Naive B cell (primary cell): ENCODE measurements around the gene RECQL. TPM values are rescaled to one million over a fixed set of nuclear protein-coding genes. Genes with fewer than 3 reads are reported as not detected.
A peak's percentile ranks its signal among the peaks of the same experiment; 100 is the strongest.

Source experiments
- ATAC-seq, 2 donors: fragments of 150-1000 bp; cut with Tn5 transposase; 2 replicates each; pipeline ENCODE4 v1.10.0; 2021; ENCODE audit warnings: low read depth in 2 of 2, mild to moderate bottlenecking in 2 of 2, moderate library complexity in 2 of 2
- DNase-seq: peaks from one replicate; pipeline ENCODE4 v3.0.0; 2022
- H3K27ac Mint-ChIP-seq, 6 donors: one replicate each; pipeline ENCODE4 v1.8.0; 2020 to 2022; ENCODE audit warnings: mild to moderate bottlenecking in 6 of 6, mixed read lengths in 6 of 6, moderate library complexity in 5 of 6, inconsistent platforms in 2 of 6
- H3K27me3 Mint-ChIP-seq, 3 donors: one replicate each; pipeline ENCODE4 v1.8.0; 2021 to 2022; ENCODE audit warnings: mixed read lengths in 3 of 3, mild to moderate bottlenecking in 1 of 3
- H3K36me3 Mint-ChIP-seq, 2 donors: one replicate each; pipeline ENCODE4 v1.8.0; 2020 to 2022; ENCODE audit warnings: mixed read lengths in 2 of 2, inconsistent platforms in 1 of 2, mild to moderate bottlenecking in 1 of 2
- H3K4me1 Mint-ChIP-seq, 3 donors: one replicate each; pipeline ENCODE4 v1.8.0; 2020 to 2022; ENCODE audit warnings: mixed read lengths in 3 of 3, inconsistent platforms in 1 of 3, mild to moderate bottlenecking in 1 of 3, moderate library complexity in 1 of 3
- H3K4me3 Mint-ChIP-seq, 8 donors: one replicate each; pipeline ENCODE4 v1.8.0; 2020 to 2022; ENCODE audit warnings: mild to moderate bottlenecking in 8 of 8, mixed read lengths in 8 of 8, moderate library complexity in 8 of 8, inconsistent platforms in 2 of 8
- H3K9me3 Mint-ChIP-seq, 7 donors: one replicate each; pipeline ENCODE4 v1.8.0; 2020 to 2022; ENCODE audit warnings: mixed read lengths in 7 of 7, mild to moderate bottlenecking in 5 of 7, inconsistent platforms in 2 of 7, moderate library complexity in 1 of 7
- polyA plus RNA-seq, 6 donors: library from polyadenylated mRNA; unstranded; fragments of 300-500 nt; fragmentation: Illumina TruSeq; gene quantifications; one replicate each; pipeline ENCODE4 v1.2.3, GENCODE V29; 2021; ENCODE audit warnings: low read depth in 6 of 6

RECQL gene
- polyA plus RNA-seq, 6 donors from 2014 or later: 25.0 to 77.3 (median 60.6) TPM

- no peak for ATAC-seq
- Mint-ChIP-seq H3K4me3 (peak overlapping the region; percentile 76 to 92 (median 86)), H3K9me3 (peaks cover 0 to 10% (median 3%) of the 10 kb centered on the region in 7 donors), H3K27me3 (peaks cover 29 to 36% (median 30%) of the 10 kb centered on the region in 3 donors), H3K4me1 (peaks cover 0 to 10% (median 4%) of the 10 kb centered on the region in 3 donors), H3K27ac (no peak overlapping the region), H3K36me3 (no peaks in the 10 kb centered on the region)
- DNase-seq: no peak
Observed at GRCh38 chr12:21526721-21527345, 25.4 kb upstream of the RECQL start.

GRCh38 chr12:21526053-21526452, 24.6 kb upstream of the RECQL start, which contains the start of gene SPX:
Gene SPX (plus strand): TSS chr12:21526296. CDS start chr12:21526473, 177 bp downstream.
- Mint-ChIP-seq H3K36me3 (no peaks in the 10 kb centered on the region), H3K4me3 (peak within 1 kb of the TSS; percentile 76 to 92 (median 86)), H3K27ac (peak within 1 kb of the TSS in 1 of 6 donors; percentile 11), H3K4me1 (peaks cover 0 to 10% (median 4%) of the 10 kb centered on the region in 3 donors), H3K9me3 (peaks cover 0 to 10% (median 3%) of the 10 kb centered on the region in 7 donors), H3K27me3 (peaks cover 22 to 29% (median 25%) of the 10 kb centered on the region in 3 donors)
- ATAC-seq (no peak), DNase-seq (no peak)

- Mint-ChIP-seq H3K9me3 (peaks cover 0 to 10% (median 3%) of the 10 kb centered on the region in 7 donors), H3K4me3 (no peak overlapping the region), H3K27ac (no peak overlapping the region), H3K4me1 (peaks cover 0 to 5% (median 4%) of the 10 kb centered on the region in 3 donors), H3K27me3 (peaks cover 0 to 9% (median 9%) of the 10 kb centered on the region in 3 donors), H3K36me3 (no peaks in the 10 kb centered on the region)
- no peak for ATAC-seq
- DNase-seq: no peak
Observed at GRCh38 chr12:21523148-21523547, 21.7 kb upstream of the RECQL start.

- H3K27ac Mint-ChIP-seq: no peak overlapping the region
- H3K4me1 Mint-ChIP-seq: no peaks in the 10 kb centered on the region
- H3K27me3 Mint-ChIP-seq: peaks cover 0 to 5% (median 4%) of the 10 kb centered on the region in 3 donors
- no peak for ATAC-seq
- H3K9me3 Mint-ChIP-seq: peaks cover 0 to 10% (median 3%) of the 10 kb centered on the region in 7 donors
- H3K36me3 Mint-ChIP-seq: no peaks in the 10 kb centered on the region
- H3K4me3 Mint-ChIP-seq: no peak overlapping the region
- no peak for DNase-seq
Observed at GRCh38 chr12:21521541-21521940, 20.1 kb upstream of the RECQL start.

DNA sequence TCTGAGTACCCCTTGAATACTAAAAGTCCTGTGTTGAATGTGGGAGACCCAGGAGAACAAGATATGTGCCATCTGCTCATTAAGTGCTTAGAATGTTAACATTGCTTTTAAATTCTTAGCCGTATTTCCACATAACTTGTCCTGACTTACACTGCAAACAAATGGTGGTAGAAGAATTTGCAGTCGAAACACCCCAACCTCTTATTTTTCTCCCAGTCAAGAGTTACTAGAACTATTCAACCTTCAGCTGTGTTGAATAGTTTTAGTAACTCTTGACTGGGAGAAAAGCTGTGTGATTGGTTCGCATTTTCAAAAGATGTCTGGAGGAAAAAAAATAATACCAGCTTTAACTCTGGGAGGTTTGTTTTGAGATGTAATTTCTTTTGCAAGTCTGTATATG, 17.0 kb upstream of the RECQL start:
- no peaks in the 10 kb centered on the region for H3K27me3 Mint-ChIP-seq
- no peak overlapping the region for H3K4me3 Mint-ChIP-seq
- H3K27ac Mint-ChIP-seq: no peak overlapping the region
- H3K4me1 Mint-ChIP-seq: no peaks in the 10 kb centered on the region
- no peaks in the 10 kb centered on the region for H3K9me3 Mint-ChIP-seq
- no peaks in the 10 kb centered on the region for H3K36me3 Mint-ChIP-seq
- DNase-seq (no peak), ATAC-seq (no peak)

DNA sequence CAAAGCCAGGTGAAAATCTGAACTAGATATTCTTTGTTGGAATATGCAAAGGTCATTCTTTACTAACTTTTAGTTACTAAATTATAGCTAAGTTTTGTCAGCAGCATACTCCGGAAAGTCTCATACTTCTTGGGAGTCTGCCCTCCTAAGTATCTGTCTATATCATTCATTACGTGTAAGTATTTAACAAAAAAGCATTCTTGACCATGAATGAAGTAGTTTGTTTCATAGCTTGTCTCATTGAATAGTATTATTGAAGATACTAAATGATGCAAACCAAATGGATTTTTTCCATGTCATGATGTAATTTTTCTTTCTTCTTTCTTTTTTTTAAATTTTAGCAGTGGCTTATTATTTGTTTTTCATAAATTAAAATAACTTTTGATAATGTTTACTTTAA, 14.8 kb upstream of the RECQL start:
- Mint-ChIP-seq H3K4me1 (no peaks in the 10 kb centered on the region), H3K36me3 (no peaks in the 10 kb centered on the region), H3K9me3 (no peaks in the 10 kb centered on the region), H3K27me3 (no peaks in the 10 kb centered on the region), H3K4me3 (no peak overlapping the region), H3K27ac (no peak overlapping the region)
- DNase-seq: no peak
- no peak for ATAC-seq

- Mint-ChIP-seq H3K36me3 (peaks cover 18 to 21% of the 10 kb centered on the region in 2 donors), H3K27ac (peak overlapping the region; percentile 55 to 97 (median 91)), H3K4me1 (peaks cover 12 to 18% (median 17%) of the 10 kb centered on the region in 3 donors), H3K4me3 (peak overlapping the region; percentile 1 to 71 (median 56)), H3K27me3 (no peaks in the 10 kb centered on the region), H3K9me3 (no peaks in the 10 kb centered on the region)
- ATAC-seq: peak; percentile 76 to 86
- peak; percentile 16 for DNase-seq
Observed at GRCh38 chr12:21509768-21510167, 8.3 kb upstream of the RECQL start.

DNA sequence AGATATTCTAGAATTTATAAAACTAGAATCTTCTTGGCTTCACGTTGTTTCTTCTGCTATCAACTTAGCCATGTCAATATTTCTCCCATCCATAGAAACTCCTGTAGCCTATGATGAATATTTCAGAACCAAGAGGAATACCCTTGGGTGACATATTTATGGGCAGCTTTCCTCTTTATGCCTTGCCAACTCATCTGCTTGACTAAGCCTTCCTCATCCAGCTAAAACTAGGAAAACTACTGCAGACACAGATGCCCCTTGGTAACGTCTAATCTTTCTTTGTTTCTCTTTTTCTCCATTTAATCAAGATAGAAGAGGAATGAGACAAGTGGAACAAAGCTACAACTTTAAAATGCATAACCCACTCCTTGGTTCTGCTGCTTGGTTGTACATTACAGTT, 6.4 kb upstream of the RECQL start:
- Mint-ChIP-seq H3K27me3 (no peaks in the 10 kb centered on the region), H3K4me1 (peaks cover 14 to 34% (median 20%) of the 10 kb centered on the region in 3 donors), H3K36me3 (peaks cover 18 to 21% of the 10 kb centered on the region in 2 donors), H3K27ac (peak overlapping the region in 4 of 6 donors; percentile 54 to 74 (median 64)), H3K4me3 (no peak overlapping the region), H3K9me3 (no peaks in the 10 kb centered on the region)
- DNase-seq (no peak), ATAC-seq (no peak)

- Mint-ChIP-seq H3K9me3 (no peaks in the 10 kb centered on the region), H3K4me3 (no peak overlapping the region), H3K36me3 (peaks cover 18 to 21% of the 10 kb centered on the region in 2 donors), H3K4me1 (peaks cover 20 to 43% (median 28%) of the 10 kb centered on the region in 3 donors), H3K27me3 (no peaks in the 10 kb centered on the region), H3K27ac (no peak overlapping the region)
- DNase-seq (no peak), ATAC-seq (no peak)
Observed at GRCh38 chr12:21505888-21506287, 4.5 kb upstream of the RECQL start.

DNA sequence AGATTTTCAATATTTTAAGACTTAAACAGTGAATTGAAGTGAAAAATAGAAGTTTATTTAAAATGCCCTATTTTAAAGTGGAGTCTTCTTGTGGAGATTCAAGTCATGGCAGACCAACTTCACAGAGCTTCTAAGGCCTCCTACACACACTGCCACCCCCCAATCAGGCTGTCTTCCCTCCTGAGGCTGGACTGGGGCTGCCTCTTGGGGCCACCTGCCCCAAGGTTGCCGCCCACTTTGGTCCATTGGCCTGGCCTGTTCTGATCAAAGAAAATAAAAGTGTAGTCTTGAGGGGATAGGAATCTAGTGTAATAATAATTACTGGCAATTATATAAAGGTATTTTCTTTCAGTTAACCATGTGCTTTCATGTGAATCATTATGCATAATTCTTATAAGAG, 1.4 kb upstream of the RECQL start:
- H3K4me3 Mint-ChIP-seq: no peak overlapping the region
- peak overlapping the region in 2 of 6 donors; percentile 80 to 81 for H3K27ac Mint-ChIP-seq
- no peak for DNase-seq
- H3K36me3 Mint-ChIP-seq: peaks cover under 1 to 2% of the 10 kb centered on the region in 2 donors
- H3K4me1 Mint-ChIP-seq: peaks cover 14 to 34% (median 17%) of the 10 kb centered on the region in 3 donors
- ATAC-seq: no peak
- H3K27me3 Mint-ChIP-seq: no peaks in the 10 kb centered on the region
- H3K9me3 Mint-ChIP-seq: no peaks in the 10 kb centered on the region

DNA sequence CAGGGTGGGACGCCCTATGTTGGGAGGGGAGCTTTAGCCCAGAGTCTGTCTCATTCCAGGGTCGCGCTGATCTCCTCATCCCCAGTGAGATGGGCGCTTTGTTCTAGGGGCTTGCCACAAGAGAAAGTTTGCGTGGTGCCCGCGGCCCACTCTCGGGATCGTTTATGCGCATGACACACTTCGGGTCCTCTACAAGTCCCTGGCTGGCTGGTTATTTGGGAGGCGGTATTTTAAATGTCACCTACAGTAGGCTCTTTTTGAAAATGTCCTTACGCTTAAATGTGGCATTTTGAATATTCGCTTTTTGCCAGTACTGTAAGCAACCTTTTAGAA, 695 bp upstream of the RECQL start:
- H3K27ac Mint-ChIP-seq: peak overlapping the region in 1 of 6 donors; percentile 54
- H3K27me3 Mint-ChIP-seq: no peaks in the 10 kb centered on the region
- H3K4me3 Mint-ChIP-seq: no peak overlapping the region
- no peak for DNase-seq
- H3K4me1 Mint-ChIP-seq: peaks cover 14 to 34% (median 17%) of the 10 kb centered on the region in 3 donors
- peaks cover 0 to 5% of the 10 kb centered on the region in 2 donors for H3K36me3 Mint-ChIP-seq
- H3K9me3 Mint-ChIP-seq: no peaks in the 10 kb centered on the region
- ATAC-seq: no peak

DNA sequence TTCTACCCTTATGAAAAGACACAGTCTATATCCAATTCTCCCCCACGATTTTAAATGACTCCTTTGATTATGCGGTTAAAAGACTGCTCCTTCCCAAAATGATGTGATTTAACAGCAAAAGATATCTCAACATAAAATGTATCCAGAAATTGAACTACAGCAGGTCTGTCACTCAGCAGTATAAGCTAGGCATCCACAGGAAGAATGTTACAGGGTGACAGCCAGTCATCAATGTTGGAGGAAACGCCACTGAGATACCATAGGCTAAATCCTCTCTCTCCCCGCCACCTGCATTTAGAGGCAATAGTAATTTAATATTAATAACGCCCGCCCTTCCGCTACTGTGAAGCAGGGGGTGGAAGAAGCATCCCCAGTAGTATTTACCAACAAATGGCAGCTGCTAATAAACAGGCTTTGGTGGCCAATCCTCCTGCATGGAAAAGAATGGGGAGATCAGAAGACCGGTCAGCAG, 613 bp downstream of the RECQL start:
- DNase-seq (no peak), ATAC-seq (peak; percentile 1)
- Mint-ChIP-seq H3K36me3 (peaks cover 0 to 6% of the 10 kb centered on the region in 2 donors), H3K27ac (no peak overlapping the region), H3K9me3 (no peaks in the 10 kb centered on the region), H3K4me1 (peaks cover 14 to 34% (median 17%) of the 10 kb centered on the region in 3 donors), H3K4me3 (no peak overlapping the region), H3K27me3 (no peaks in the 10 kb centered on the region)

- DNase-seq (no peak), ATAC-seq (no peak)
- peaks cover 14 to 35% (median 17%) of the 10 kb centered on the region in 3 donors for H3K4me1 Mint-ChIP-seq
- H3K27me3 Mint-ChIP-seq: no peaks in the 10 kb centered on the region
- peaks cover 3 to 12% of the 10 kb centered on the region in 2 donors for H3K36me3 Mint-ChIP-seq
- H3K27ac Mint-ChIP-seq: no peak overlapping the region
- no peaks in the 10 kb centered on the region for H3K9me3 Mint-ChIP-seq
- H3K4me3 Mint-ChIP-seq: no peak overlapping the region
Observed at GRCh38 chr12:21499765-21500164, 1.7 kb downstream of the RECQL start.

- H3K9me3 Mint-ChIP-seq: no peaks in the 10 kb centered on the region
- no peak overlapping the region for H3K27ac Mint-ChIP-seq
- ATAC-seq (no peak), DNase-seq (no peak)
- H3K27me3 Mint-ChIP-seq: no peaks in the 10 kb centered on the region
- H3K4me1 Mint-ChIP-seq: peaks cover 0 to 9% (median 8%) of the 10 kb centered on the region in 3 donors
- H3K4me3 Mint-ChIP-seq: no peak overlapping the region
- H3K36me3 Mint-ChIP-seq: peaks cover 23 to 28% of the 10 kb centered on the region in 2 donors
Observed at GRCh38 chr12:21485998-21486397, 15.4 kb downstream of the RECQL start.
